Measurements from ENCODE around the gene PPFIBP1. TPM values are rescaled to one million over a fixed set of nuclear protein-coding genes. Genes with fewer than 3 reads are reported as not detected.

Gene PPFIBP1
- total and polyA plus RNA-seq, 8 donors, result 82.8 to 126 (median 96.7) TPM

DNA sequence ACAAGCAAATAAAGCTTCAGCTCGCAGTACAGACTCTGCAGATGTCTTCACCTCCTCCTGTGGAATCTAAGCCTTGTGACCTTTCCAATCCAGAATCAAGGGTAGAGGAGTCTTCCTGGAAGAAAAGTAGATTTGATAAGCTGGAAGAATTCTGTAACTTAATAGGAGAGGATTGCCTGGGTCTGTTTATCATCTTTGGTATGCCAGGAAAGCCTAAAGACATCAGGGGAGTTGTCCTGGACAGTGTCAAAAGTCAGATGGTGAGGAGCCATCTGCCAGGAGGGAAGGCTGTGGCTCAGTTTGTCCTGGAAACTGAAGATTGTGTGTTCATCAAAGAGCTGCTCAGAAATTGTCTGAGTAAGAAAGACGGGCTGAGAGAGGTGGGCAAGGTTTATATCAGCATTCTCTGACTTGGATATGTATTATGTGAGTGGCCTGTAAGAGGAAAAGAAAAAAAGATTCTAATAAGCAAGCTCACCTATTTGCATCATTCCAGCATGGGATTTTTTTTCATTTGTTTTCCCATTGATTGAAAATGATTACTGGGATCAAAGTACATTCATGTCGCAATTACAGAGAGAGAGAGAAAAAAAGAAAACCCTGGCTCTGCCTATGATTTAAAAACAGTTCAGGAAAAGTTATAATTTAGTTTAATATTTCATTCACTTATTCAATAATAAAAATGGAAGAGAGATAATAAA lies 173.0 kb downstream of the PPFIBP1 start:
- H3K36me3 ChIP-seq, result peaks cover 0 to 32% of the 10 kb centered on the region in 2 donors
- H3K27ac ChIP-seq, result no peak overlapping the region
- no peak overlapping the region for H3K4me3 ChIP-seq
- TF ChIP-seq, protein P1, sequence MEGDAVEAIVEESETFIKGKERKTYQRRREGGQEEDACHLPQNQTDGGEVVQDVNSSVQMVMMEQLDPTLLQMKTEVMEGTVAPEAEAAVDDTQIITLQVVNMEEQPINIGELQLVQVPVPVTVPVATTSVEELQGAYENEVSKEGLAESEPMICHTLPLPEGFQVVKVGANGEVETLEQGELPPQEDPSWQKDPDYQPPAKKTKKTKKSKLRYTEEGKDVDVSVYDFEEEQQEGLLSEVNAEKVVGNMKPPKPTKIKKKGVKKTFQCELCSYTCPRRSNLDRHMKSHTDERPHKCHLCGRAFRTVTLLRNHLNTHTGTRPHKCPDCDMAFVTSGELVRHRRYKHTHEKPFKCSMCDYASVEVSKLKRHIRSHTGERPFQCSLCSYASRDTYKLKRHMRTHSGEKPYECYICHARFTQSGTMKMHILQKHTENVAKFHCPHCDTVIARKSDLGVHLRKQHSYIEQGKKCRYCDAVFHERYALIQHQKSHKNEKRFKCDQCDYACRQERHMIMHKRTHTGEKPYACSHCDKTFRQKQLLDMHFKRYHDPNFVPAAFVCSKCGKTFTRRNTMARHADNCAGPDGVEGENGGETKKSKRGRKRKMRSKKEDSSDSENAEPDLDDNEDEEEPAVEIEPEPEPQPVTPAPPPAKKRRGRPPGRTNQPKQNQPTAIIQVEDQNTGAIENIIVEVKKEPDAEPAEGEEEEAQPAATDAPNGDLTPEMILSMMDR (IDR thresholded peaks at IDR 0.05), result no peak
- H3K9me3 ChIP-seq, result no peaks in the 10 kb centered on the region
- DNase-seq, result no peak
- no peak for ATAC-seq
- intact Hi-C loops (cut with DNase I), result no loop called here
- H3K27me3 ChIP-seq, result no peaks in the 10 kb centered on the region
- no peaks in the 10 kb centered on the region for H3K4me1 ChIP-seq

DNA sequence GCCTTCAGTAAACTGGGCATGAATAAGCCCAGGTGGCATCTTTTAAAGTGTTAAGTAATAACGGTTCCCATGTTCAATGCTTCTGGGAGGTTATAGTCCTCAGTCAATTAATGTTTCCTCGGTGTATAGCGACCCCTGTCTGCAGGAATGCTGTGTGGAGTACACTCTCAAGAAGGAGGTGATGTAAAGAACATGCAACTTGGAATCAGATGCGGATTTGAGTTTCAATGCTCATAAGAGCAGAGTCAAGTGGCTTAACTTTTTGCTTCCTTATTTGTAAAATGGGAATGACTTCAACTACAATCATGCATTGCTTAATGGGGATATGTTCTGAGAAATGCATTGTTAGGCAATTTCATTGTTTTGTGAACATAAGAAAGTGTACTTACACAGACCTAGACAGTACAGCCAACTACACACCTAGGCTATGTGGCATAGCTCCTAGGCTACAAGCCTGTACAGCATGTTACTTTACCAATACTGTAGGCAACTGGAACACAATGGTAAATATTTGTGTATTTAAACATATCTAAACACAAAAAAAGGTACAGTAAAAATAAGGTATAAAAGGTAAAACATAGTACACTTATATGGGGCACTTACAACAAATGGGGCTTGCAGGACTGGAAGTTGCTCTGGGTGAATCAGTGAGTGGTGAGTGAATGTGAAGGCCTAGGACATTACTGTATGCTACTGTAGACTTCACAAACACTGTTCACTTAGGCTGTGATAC lies 179.9 kb downstream of the PPFIBP1 start:
- Histone ChIP-seq H3K27ac (no peak overlapping the region), H3K4me1 (peaks cover 0 to 11% of the 10 kb centered on the region in 2 donors), H3K27me3 (no peaks in the 10 kb centered on the region), H3K4me3 (no peak overlapping the region), H3K9me3 (no peaks in the 10 kb centered on the region), H3K36me3 (no peaks in the 10 kb centered on the region)
- DNase-seq (peak in 3 of 4 donors; percentile 54 to 80 (median 74)), ATAC-seq (peak; percentile 97)
- TF ChIP-seq, protein P1 (IDR thresholded peaks at IDR 0.05), result peak; percentile 81 to 84
- intact Hi-C loops (cut with DNase I), result no loop called here

DNA sequence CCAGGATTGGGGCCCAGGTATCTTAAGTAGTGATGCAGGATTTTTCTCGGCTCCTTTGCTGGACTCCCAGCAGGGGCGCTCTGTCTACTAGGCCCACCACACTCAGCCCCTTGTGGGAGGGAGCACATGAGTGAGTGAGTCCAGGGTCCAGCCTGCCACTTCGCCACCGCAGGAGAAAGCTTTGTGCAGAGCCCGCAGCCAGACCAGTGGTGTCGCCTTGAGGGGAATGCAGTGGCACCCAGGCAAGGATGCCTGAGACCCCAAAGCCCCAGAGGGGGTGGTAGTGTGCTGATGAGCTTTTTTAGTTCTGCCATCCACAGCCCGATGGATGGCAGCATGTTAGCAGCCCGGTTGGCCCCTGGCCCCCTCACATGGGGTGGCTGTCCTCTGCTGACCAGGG lies 181.3 kb downstream of the PPFIBP1 start:
- Histone ChIP-seq H3K36me3 (no peaks in the 10 kb centered on the region), H3K4me3 (no peak overlapping the region), H3K9me3 (no peaks in the 10 kb centered on the region), H3K27ac (no peak overlapping the region), H3K4me1 (peaks cover 0 to 11% of the 10 kb centered on the region in 2 donors), H3K27me3 (no peaks in the 10 kb centered on the region)
- DNase-seq (peak in 1 of 4 donors; percentile 52), ATAC-seq (no peak)
- intact Hi-C loops (cut with DNase I), result no loop called here
- TF ChIP-seq, protein P1 (IDR thresholded peaks at IDR 0.05), result no peak

DNA sequence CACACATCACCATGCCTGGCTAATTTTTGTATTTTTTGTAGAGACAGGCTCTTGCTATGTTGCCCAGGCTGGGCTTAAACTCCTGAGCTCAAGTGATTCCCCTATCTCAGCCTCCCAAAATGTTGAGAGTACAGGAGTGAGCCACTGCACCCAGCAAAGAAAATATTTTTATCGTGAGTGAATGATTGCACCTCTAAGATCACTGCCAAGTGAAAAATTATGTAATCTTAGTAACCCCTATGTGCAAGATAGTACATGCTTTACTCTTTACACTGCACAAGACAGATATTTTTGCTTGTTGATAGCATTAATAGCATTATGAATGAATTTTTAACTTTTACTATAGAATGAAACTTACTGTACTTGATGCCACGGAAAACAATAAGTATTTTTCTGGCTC lies 183.2 kb downstream of the PPFIBP1 start:
- no peaks in the 10 kb centered on the region for H3K36me3 ChIP-seq
- no peaks in the 10 kb centered on the region for H3K9me3 ChIP-seq
- TF ChIP-seq, protein P1 (IDR thresholded peaks at IDR 0.05), result no peak
- intact Hi-C loops (cut with DNase I), result no loop called here
- DNase-seq, result no peak
- peaks cover 8 to 22% of the 10 kb centered on the region in 2 donors for H3K4me1 ChIP-seq
- no peak overlapping the region for H3K27ac ChIP-seq
- no peak overlapping the region for H3K4me3 ChIP-seq
- no peaks in the 10 kb centered on the region for H3K27me3 ChIP-seq
- no peak for ATAC-seq

DNA sequence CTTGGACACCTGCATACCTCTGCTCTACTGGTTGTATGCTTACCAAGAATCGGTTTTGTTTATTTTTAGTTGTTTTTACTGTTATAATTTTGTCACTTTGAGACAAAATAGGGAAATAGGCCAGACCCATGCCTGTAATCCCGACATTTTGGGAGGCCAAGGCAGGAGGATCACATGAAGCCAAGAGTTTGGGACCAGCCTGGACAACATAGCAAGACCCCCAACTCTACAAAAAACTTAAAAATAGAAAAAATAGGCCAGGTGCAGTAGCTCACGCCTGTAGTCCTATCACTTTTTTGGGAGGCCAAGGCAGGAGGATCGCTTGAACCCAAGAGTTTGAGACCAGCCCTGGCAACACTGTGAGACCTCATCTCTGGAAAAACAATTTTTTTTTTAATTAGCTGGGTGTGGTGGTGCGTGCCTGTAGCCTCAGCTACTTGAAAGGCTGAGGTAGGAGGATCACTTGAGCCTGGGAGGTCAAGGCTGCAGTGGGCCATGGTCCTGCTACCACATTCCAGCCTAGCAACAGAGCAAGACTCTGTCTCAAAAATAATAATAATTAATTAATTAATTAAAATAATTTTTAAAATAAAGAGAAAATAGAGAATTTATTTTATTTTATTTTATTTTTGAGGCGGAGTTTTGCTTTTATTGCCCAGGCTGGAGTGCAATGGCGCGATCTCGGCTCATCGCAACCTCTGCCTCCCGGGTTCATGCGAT lies 185.4 kb downstream of the PPFIBP1 start:
- peak overlapping the region; percentile 87 to 93 for H3K27ac ChIP-seq
- H3K4me3 ChIP-seq, result peak overlapping the region; percentile 66 to 76
- ATAC-seq, result no peak

More for the DNA sequence above, 185.4 kb downstream of the PPFIBP1 start:
- DNase-seq, result no peak
- TF ChIP-seq, protein P1 (IDR thresholded peaks at IDR 0.05), result no peak
- no peaks in the 10 kb centered on the region for H3K27me3 ChIP-seq
- H3K36me3 ChIP-seq, result no peaks in the 10 kb centered on the region
- peaks cover 9 to 13% of the 10 kb centered on the region in 2 donors for H3K4me1 ChIP-seq
- H3K9me3 ChIP-seq, result no peaks in the 10 kb centered on the region
- intact Hi-C loops (cut with DNase I), result no loop called here
